HEK293 (cell line): ENCODE data around the gene FAM234A.

Source experiments
- CTCF ChIA-PET: fragments of 350-600 bp; formaldehyde crosslinking; extraction: SDS; loops from one replicate; lab custom pipeline; 2021; ENCODE audit warnings: antibody characterized with exemption; lab: Yijun Ruan, JAX
- POLR2A ChIA-PET: fragments of 300-600 bp; formaldehyde crosslinking; extraction: SDS; loops from one replicate; lab custom pipeline; 2020; ENCODE audit warnings: antibody characterized with exemption, inconsistent platforms; lab: Yijun Ruan, JAX
- H3K27ac ChIP-seq: fragments of 200-500 bp; sonication (Bioruptor generic); 2 replicates; pipeline ENCODE4 v1.5.1; 2014; ENCODE audit warnings: low read depth, low read length, control low read depth, inconsistent platforms; ENCODE audit errors: extremely low read depth
- H3K36me3 ChIP-seq, 2 experiments: fragments of 200-500 bp in 1 of 2; sonication (Bioruptor generic) in 1 of 2; 1 replicate in 1 of 2; 2 replicates in 1 of 2; pipeline ENCODE4 v1.5.1; 2014 to 2017; ENCODE audit warnings: inconsistent platforms in 2 of 2, low read length in 2 of 2; ENCODE audit not compliant: control insufficient read depth in 2 of 2, insufficient read depth in 1 of 2
- H3K4me1 ChIP-seq: fragments of 200-500 bp; sonication (Bioruptor generic); 2 replicates; pipeline ENCODE4 v1.5.1; 2014; ENCODE audit warnings: mild to moderate bottlenecking, low read length, inconsistent platforms; ENCODE audit not compliant: control insufficient read depth, insufficient read depth
- H3K4me3 ChIP-seq: 2 replicates; pipeline ENCODE4 v1.5.1; 2011; ENCODE audit warnings: low read depth, mild to moderate bottlenecking, control low read depth, low read length, moderate library complexity
- H3K9me3 ChIP-seq: fragments of 200-500 bp; sonication (Bioruptor generic); 2 replicates; pipeline ENCODE4 v1.5.1; 2014; ENCODE audit warnings: low read depth, low read length, inconsistent platforms; ENCODE audit not compliant: control insufficient read depth, insufficient read depth
- BCL11B ChIP-seq: fragments of 450-650 bp; formaldehyde crosslinking; IDR thresholded peaks from 2 replicates; pipeline ENCODE4 v1.5.1; 2016; ENCODE audit warnings: low read depth, missing biosample characterization, missing genetic modification characterization
- IKZF3 ChIP-seq: fragments of 450-650 bp; IDR thresholded peaks from 2 replicates; pipeline ENCODE4 v1.5.0; 2018; ENCODE audit warnings: missing biosample characterization, mild to moderate bottlenecking, missing genetic modification characterization, moderate library complexity
- KLF1 ChIP-seq: fragments of 450-650 bp; formaldehyde crosslinking; IDR thresholded peaks from 2 replicates; pipeline ENCODE4 v1.5.1; 2016; ENCODE audit warnings: missing biosample characterization, missing genetic modification characterization
- KLF7 ChIP-seq: fragments of 450-650 bp; formaldehyde crosslinking; IDR thresholded peaks from 2 replicates; pipeline ENCODE4 v1.5.1; 2016; ENCODE audit warnings: missing biosample characterization, missing genetic modification characterization, borderline replicate concordance
- REPIN1 ChIP-seq: fragments of 450-650 bp; formaldehyde crosslinking; IDR thresholded peaks from 2 replicates; pipeline ENCODE4 v1.5.1; 2017; ENCODE audit warnings: missing biosample characterization, missing genetic modification characterization, low read depth
- SCRT1 ChIP-seq: fragments of 450-650 bp; formaldehyde crosslinking; IDR thresholded peaks from 2 replicates; pipeline ENCODE4 v1.5.1; 2016; ENCODE audit warnings: missing biosample characterization, missing genetic modification characterization, borderline replicate concordance
- SCRT2 ChIP-seq: fragments of 450-650 bp; formaldehyde crosslinking; IDR thresholded peaks from 2 replicates; pipeline ENCODE4 v1.5.1; 2016; ENCODE audit warnings: missing biosample characterization, missing genetic modification characterization
- TCF7L2 ChIP-seq: IDR thresholded peaks from 2 replicates; pipeline ENCODE4 v1.6.1; 2011; ENCODE audit warnings: low read depth, mild to moderate bottlenecking, inconsistent platforms, low read length, moderate library complexity, borderline replicate concordance
- ZNF138 ChIP-seq: fragments of 450-650 bp; formaldehyde crosslinking; IDR thresholded peaks from 2 replicates; pipeline ENCODE4 v1.5.1; 2016; ENCODE audit warnings: missing biosample characterization, missing genetic modification characterization, borderline replicate concordance
- ZNF24 ChIP-seq: fragments of 450-650 bp; formaldehyde crosslinking; IDR thresholded peaks from 2 replicates; pipeline ENCODE4 v1.5.1; 2016; ENCODE audit warnings: missing biosample characterization, missing genetic modification characterization
- ZNF341 ChIP-seq: fragments of 450-650 bp; formaldehyde crosslinking; IDR thresholded peaks from 2 replicates; pipeline ENCODE4; 2016; ENCODE audit warnings: low read depth, missing biosample characterization, missing genetic modification characterization
- ZNF521 ChIP-seq: fragments of 450-650 bp; formaldehyde crosslinking; IDR thresholded peaks from 2 replicates; pipeline ENCODE4 v1.5.1; 2017; ENCODE audit warnings: missing biosample characterization, mild to moderate bottlenecking, missing genetic modification characterization
- ZNF549 ChIP-seq: fragments of 450-650 bp; IDR thresholded peaks from 2 replicates; pipeline ENCODE4 v1.5.1; 2018; ENCODE audit warnings: missing biosample characterization, missing genetic modification characterization, mild to moderate bottlenecking, inconsistent platforms, moderate library complexity
- ZNF585B ChIP-seq: fragments of 450-650 bp; formaldehyde crosslinking; IDR thresholded peaks from 2 replicates; pipeline ENCODE4 v1.5.1; 2016; ENCODE audit warnings: missing biosample characterization, missing genetic modification characterization
- ZNF677 ChIP-seq: fragments of 450-650 bp; IDR thresholded peaks from 2 replicates; pipeline ENCODE4 v1.5.0; 2018; ENCODE audit warnings: missing biosample characterization, mild to moderate bottlenecking, missing genetic modification characterization, moderate library complexity
- ZNF768 ChIP-seq: fragments of 450-650 bp; formaldehyde crosslinking; IDR thresholded peaks from 2 replicates; pipeline ENCODE4 v1.5.1; 2018; ENCODE audit warnings: missing biosample characterization, mild to moderate bottlenecking, missing genetic modification characterization
- ZNF791 ChIP-seq: fragments of 450-650 bp; formaldehyde crosslinking; IDR thresholded peaks from 2 replicates; pipeline ENCODE4 v1.5.1; 2016; ENCODE audit warnings: missing biosample characterization, missing genetic modification characterization
- TF ChIP-seq, protein P1 (sequence below): fragments of 450-650 bp; formaldehyde crosslinking; IDR thresholded peaks from 2 replicates; pipeline ENCODE4 v1.5.1; 2016; ENCODE audit warnings: missing biosample characterization, missing genetic modification characterization
- TF ChIP-seq, protein P2 (sequence below): fragments of 450-650 bp; formaldehyde crosslinking; IDR thresholded peaks from 2 replicates; pipeline ENCODE4 v1.5.1; 2016; ENCODE audit warnings: missing biosample characterization, missing genetic modification characterization, low read depth
- TF ChIP-seq, protein P3 (sequence below): fragments of 450-650 bp; formaldehyde crosslinking; IDR thresholded peaks from 2 replicates; pipeline ENCODE4 v1.5.1; 2017; ENCODE audit warnings: missing biosample characterization, missing genetic modification characterization
- TF ChIP-seq, protein P4 (sequence below): fragments of 450-650 bp; formaldehyde crosslinking; IDR thresholded peaks from 2 replicates; pipeline ENCODE4 v1.5.1; 2017; ENCODE audit warnings: missing biosample characterization, mild to moderate bottlenecking, missing genetic modification characterization, moderate library complexity
- TF ChIP-seq, protein P5 (sequence below): fragments of 450-650 bp; formaldehyde crosslinking; IDR thresholded peaks from 2 replicates; pipeline ENCODE4 v1.5.1; 2017; ENCODE audit warnings: missing biosample characterization, missing genetic modification characterization

Gene FAM234A

DNA sequence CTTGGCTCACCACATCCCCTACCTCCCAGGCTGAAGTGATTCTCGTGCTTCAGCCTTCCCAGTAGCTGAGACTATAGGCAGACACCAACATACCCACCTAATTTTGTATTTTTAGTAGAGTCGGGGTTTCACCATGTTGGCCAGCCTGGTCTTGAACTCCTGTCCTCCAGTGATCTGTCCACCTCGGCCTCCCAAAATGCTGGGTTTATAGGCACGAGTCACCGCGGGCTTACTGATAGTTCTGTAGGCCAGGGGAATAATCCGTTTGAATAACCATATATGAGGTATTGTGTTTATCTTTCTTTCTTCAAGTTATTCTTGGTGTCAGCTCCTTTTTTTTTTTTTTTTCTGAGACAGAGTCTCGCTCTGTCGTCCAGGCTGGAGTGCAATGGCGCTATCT is 7.7 kb downstream of the FAM234A start:
- H3K4me3 ChIP-seq = no peak overlapping the region
- ChIA-PET CTCF (interaction anchor here (0.6 kb wide), 1 partner anchor 153 kb away, joined by 3 read pairs; no protein-coding TSS in a partner anchor), POLR2A (interaction anchor here (0.7 to 1.2 kb wide), 2 partner anchors 26 to 120 kb away, joined by 3 to 6 read pairs; no protein-coding TSS in a partner anchor)
- H3K9me3 ChIP-seq = no peaks in the 10 kb centered on the region
- H3K36me3 ChIP-seq = no peaks in the 10 kb centered on the region; a peak in 1 of 3 replicates
- H3K4me1 ChIP-seq = no peaks in the 10 kb centered on the region
- no peak overlapping the region for H3K27ac ChIP-seq
- TF ChIP-seq, protein P1, sequence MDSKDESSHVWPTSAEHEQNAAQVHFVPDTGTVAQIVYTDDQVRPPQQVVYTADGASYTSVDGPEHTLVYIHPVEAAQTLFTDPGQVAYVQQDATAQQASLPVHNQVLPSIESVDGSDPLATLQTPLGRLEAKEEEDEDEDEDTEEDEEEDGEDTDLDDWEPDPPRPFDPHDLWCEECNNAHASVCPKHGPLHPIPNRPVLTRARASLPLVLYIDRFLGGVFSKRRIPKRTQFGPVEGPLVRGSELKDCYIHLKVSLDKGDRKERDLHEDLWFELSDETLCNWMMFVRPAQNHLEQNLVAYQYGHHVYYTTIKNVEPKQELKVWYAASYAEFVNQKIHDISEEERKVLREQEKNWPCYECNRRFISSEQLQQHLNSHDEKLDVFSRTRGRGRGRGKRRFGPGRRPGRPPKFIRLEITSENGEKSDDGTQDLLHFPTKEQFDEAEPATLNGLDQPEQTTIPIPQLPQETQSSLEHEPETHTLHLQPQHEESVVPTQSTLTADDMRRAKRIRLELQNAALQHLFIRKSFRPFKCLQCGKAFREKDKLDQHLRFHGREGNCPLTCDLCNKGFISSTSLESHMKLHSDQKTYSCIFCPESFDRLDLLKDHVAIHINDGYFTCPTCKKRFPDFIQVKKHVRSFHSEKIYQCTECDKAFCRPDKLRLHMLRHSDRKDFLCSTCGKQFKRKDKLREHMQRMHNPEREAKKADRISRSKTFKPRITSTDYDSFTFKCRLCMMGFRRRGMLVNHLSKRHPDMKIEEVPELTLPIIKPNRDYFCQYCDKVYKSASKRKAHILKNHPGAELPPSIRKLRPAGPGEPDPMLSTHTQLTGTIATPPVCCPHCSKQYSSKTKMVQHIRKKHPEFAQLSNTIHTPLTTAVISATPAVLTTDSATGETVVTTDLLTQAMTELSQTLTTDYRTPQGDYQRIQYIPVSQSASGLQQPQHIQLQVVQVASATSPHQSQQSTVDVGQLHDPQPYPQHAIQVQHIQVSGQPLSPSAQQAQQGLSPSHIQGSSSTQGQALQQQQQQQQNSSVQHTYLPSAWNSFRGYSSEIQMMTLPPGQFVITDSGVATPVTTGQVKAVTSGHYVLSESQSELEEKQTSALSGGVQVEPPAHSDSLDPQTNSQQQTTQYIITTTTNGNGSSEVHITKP = 0 out of 2 replicates have a peak, but pooled peaks have one; percentile 48
- no peak for TF ChIP-seq KLF1 (tag by site-specific recombination)

DNA sequence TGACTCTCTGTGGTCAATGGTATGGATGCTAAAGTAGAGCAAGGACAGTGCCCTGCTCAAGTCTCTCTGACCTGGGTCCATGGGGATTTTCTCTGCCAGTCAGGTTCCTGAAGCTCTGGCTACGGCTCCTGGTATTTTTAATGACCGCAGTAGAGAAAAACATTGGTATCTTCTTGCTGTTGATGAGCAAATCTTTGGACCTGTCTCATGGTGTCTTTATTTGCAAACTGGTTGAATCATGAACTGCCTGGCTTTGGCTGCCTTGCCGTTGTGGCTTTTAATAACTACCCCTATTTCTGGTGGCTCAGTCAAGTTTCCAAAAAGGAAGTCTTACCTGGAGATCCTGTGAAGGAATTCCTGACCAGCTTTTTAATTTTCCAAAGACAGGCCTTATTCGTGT is 8.7 kb downstream of the FAM234A start:
- TF ChIP-seq ZNF549 = no peak
- TF ChIP-seq ZNF24 = no peak
- no peak for TF ChIP-seq ZNF768 (tag by site-specific recombination)
- TF ChIP-seq, protein P2, sequence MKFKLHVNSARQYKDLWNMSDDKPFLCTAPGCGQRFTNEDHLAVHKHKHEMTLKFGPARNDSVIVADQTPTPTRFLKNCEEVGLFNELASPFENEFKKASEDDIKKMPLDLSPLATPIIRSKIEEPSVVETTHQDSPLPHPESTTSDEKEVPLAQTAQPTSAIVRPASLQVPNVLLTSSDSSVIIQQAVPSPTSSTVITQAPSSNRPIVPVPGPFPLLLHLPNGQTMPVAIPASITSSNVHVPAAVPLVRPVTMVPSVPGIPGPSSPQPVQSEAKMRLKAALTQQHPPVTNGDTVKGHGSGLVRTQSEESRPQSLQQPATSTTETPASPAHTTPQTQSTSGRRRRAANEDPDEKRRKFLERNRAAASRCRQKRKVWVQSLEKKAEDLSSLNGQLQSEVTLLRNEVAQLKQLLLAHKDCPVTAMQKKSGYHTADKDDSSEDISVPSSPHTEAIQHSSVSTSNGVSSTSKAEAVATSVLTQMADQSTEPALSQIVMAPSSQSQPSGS = no peak
- no peak for TF ChIP-seq KLF7 (tag by site-specific recombination)
- TF ChIP-seq BCL11B = no peak
- no peak for TF ChIP-seq ZNF138
- TF ChIP-seq ZNF677 (tag by site-specific recombination) = no peak
- TF ChIP-seq ZNF521 (tag by site-specific recombination) = no peak
- no peak for TF ChIP-seq IKZF3
- TF ChIP-seq ZNF791 (tag by site-specific recombination) = no peak
- ChIA-PET CTCF (interaction anchor here (0.8 to 1.5 kb wide), 2 partner anchors 119 to 147 kb away, joined by 3 read pairs; no protein-coding TSS in a partner anchor), POLR2A (interaction anchor here (0.7 to 1.2 kb wide), 3 partner anchors 8 to 67 kb away, joined by 3 to 6 read pairs (median 4); no protein-coding TSS in a partner anchor)
- Histone ChIP-seq H3K36me3 (no peaks in the 10 kb centered on the region; a peak in 1 of 3 replicates), H3K4me3 (no peak overlapping the region), H3K27ac (no peak overlapping the region), H3K9me3 (no peaks in the 10 kb centered on the region), H3K4me1 (no peaks in the 10 kb centered on the region)

DNA sequence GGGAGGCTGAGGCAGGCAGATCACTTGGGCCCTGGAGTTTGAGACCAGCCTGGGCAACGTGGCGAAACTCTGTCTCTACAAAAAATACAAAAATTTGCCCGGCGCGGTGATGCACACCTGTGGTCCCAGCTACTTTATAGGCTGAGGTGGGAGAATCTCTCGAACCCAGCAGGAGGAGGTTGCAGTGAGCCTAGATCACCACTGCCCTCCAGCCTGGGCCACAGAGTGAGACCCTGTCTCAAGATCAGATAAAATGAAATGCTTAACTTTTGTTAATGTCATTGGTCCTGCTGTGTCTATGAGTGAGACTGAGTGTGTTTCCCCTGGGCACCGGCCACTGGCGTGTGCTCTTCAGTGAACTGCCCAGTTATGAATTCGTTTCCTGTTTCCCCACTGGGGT is 10.5 kb downstream of the FAM234A start:
- ChIA-PET POLR2A (interaction anchor here (0.6 to 1.0 kb wide), 3 partner anchors 10 to 71 kb away, joined by 3 to 8 read pairs (median 3); no protein-coding TSS in a partner anchor), CTCF (interaction anchor here (1.7 kb wide), 1 partner anchor 10 kb away, joined by 5 read pairs; the partner anchor contains the start of gene FAM234A)
- H3K9me3 ChIP-seq = no peaks in the 10 kb centered on the region
- no peak overlapping the region for H3K27ac ChIP-seq
- H3K36me3 ChIP-seq = peaks cover 0 to under 1% of the 10 kb centered on the region in 2 experiments; a peak in 2 of 3 replicates
- H3K4me1 ChIP-seq = no peaks in the 10 kb centered on the region
- no peak overlapping the region for H3K4me3 ChIP-seq
- TF ChIP-seq, protein P3, sequence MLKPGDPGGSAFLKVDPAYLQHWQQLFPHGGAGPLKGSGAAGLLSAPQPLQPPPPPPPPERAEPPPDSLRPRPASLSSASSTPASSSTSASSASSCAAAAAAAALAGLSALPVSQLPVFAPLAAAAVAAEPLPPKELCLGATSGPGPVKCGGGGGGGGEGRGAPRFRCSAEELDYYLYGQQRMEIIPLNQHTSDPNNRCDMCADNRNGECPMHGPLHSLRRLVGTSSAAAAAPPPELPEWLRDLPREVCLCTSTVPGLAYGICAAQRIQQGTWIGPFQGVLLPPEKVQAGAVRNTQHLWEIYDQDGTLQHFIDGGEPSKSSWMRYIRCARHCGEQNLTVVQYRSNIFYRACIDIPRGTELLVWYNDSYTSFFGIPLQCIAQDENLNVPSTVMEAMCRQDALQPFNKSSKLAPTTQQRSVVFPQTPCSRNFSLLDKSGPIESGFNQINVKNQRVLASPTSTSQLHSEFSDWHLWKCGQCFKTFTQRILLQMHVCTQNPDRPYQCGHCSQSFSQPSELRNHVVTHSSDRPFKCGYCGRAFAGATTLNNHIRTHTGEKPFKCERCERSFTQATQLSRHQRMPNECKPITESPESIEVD = no peak
- TF ChIP-seq SCRT2 (tag by site-specific recombination) (no peak), ZNF341 (tag by site-specific recombination) (no peak), REPIN1 (tag by site-specific recombination) (no peak), TCF7L2 (no peak), ZNF549 (no peak), SCRT1 (tag by site-specific recombination) (no peak), ZNF585B (tag by site-specific recombination) (no peak), ZNF768 (tag by site-specific recombination) (no peak)
- TF ChIP-seq, protein P4, sequence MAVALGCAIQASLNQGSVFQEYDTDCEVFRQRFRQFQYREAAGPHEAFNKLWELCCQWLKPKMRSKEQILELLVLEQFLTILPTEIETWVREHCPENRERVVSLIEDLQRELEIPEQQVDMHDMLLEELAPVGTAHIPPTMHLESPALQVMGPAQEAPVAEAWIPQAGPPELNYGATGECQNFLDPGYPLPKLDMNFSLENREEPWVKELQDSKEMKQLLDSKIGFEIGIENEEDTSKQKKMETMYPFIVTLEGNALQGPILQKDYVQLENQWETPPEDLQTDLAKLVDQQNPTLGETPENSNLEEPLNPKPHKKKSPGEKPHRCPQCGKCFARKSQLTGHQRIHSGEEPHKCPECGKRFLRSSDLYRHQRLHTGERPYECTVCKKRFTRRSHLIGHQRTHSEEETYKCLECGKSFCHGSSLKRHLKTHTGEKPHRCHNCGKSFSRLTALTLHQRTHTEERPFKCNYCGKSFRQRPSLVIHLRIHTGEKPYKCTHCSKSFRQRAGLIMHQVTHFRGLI (tag by site-specific recombination) = no peak
- TF ChIP-seq, protein P5, sequence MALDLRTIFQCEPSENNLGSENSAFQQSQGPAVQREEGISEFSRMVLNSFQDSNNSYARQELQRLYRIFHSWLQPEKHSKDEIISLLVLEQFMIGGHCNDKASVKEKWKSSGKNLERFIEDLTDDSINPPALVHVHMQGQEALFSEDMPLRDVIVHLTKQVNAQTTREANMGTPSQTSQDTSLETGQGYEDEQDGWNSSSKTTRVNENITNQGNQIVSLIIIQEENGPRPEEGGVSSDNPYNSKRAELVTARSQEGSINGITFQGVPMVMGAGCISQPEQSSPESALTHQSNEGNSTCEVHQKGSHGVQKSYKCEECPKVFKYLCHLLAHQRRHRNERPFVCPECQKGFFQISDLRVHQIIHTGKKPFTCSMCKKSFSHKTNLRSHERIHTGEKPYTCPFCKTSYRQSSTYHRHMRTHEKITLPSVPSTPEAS = no peak
